T-helper 2 cell treated with Interferon-gamma antibody and Interleukin-4, amounts not matched to agents 5 μg/mL and 100 μg/mL, for 36 hours (primary cell): ENCODE measurements around the gene ZDHHC3.

ENCODE experiments used
- DNase-seq: peaks from one replicate; pipeline ENCODE4 v3.0.0; 2021; ENCODE audit warnings: low spot score
- H3K27ac Mint-ChIP-seq: one replicate; pipeline ENCODE4 v1.8.0; 2021; ENCODE audit warnings: mild to moderate bottlenecking, mixed read lengths
- H3K27me3 Mint-ChIP-seq: one replicate; pipeline ENCODE4 v1.8.0; 2021; ENCODE audit warnings: low read depth, mixed read lengths
- H3K36me3 Mint-ChIP-seq: one replicate; pipeline ENCODE4 v1.8.0; 2021; ENCODE audit warnings: low read depth, mixed read lengths
- H3K4me1 Mint-ChIP-seq: one replicate; pipeline ENCODE4 v1.8.0; 2021; ENCODE audit warnings: low read depth, mixed read lengths
- H3K4me3 Mint-ChIP-seq: one replicate; pipeline ENCODE4 v1.8.0; 2022; ENCODE audit warnings: mild to moderate bottlenecking, moderate library complexity, mixed read lengths
- H3K9me3 Mint-ChIP-seq: one replicate; pipeline ENCODE4 v1.8.0; 2021; ENCODE audit warnings: mixed read lengths

ZDHHC3 gene

GRCh38 chr3:44896440-44896839 is 79.5 kb downstream of the ZDHHC3 start:
- no peaks in the 10 kb centered on the region for H3K9me3 Mint-ChIP-seq
- no peaks in the 10 kb centered on the region for H3K27me3 Mint-ChIP-seq
- DNase-seq, result no peak
- H3K4me1 Mint-ChIP-seq, result peaks cover 2% of the 10 kb centered on the region
- no peak overlapping the region for H3K4me3 Mint-ChIP-seq
- H3K36me3 Mint-ChIP-seq, result no peaks in the 10 kb centered on the region
- no peak overlapping the region for H3K27ac Mint-ChIP-seq

GRCh38 chr3:44894485-44894884 is 81.5 kb downstream of the ZDHHC3 start:
- no peak for DNase-seq
- H3K27me3 Mint-ChIP-seq, result no peaks in the 10 kb centered on the region
- no peak overlapping the region for H3K4me3 Mint-ChIP-seq
- no peak overlapping the region for H3K27ac Mint-ChIP-seq
- H3K36me3 Mint-ChIP-seq, result no peaks in the 10 kb centered on the region
- H3K9me3 Mint-ChIP-seq, result no peaks in the 10 kb centered on the region
- peaks cover 1% of the 10 kb centered on the region for H3K4me1 Mint-ChIP-seq

GRCh38 chr3:44893097-44893496 is 82.9 kb downstream of the ZDHHC3 start:
- Mint-ChIP-seq H3K36me3 (no peaks in the 10 kb centered on the region), H3K9me3 (no peaks in the 10 kb centered on the region), H3K4me1 (peaks cover 1% of the 10 kb centered on the region), H3K27ac (no peak overlapping the region), H3K4me3 (no peak overlapping the region), H3K27me3 (no peaks in the 10 kb centered on the region)
- DNase-seq, result no peak

- Mint-ChIP-seq H3K36me3 (no peaks in the 10 kb centered on the region), H3K4me3 (no peak overlapping the region), H3K27me3 (no peaks in the 10 kb centered on the region), H3K4me1 (peaks cover 1% of the 10 kb centered on the region), H3K27ac (no peak overlapping the region), H3K9me3 (no peaks in the 10 kb centered on the region)
- DNase-seq, result no peak
Measured at GRCh38 chr3:44892689-44893088, 83.3 kb downstream of the ZDHHC3 start.

GRCh38 chr3:44890852-44891251 is 85.1 kb downstream of the ZDHHC3 start:
- H3K36me3 Mint-ChIP-seq, result no peaks in the 10 kb centered on the region
- H3K9me3 Mint-ChIP-seq, result no peaks in the 10 kb centered on the region
- H3K4me1 Mint-ChIP-seq, result peaks cover 1% of the 10 kb centered on the region
- H3K27me3 Mint-ChIP-seq, result no peaks in the 10 kb centered on the region
- no peak for DNase-seq
- no peak overlapping the region for H3K4me3 Mint-ChIP-seq
- H3K27ac Mint-ChIP-seq, result no peak overlapping the region

- Mint-ChIP-seq H3K36me3 (no peaks in the 10 kb centered on the region), H3K9me3 (no peaks in the 10 kb centered on the region), H3K27me3 (no peaks in the 10 kb centered on the region), H3K4me1 (peaks cover 1% of the 10 kb centered on the region), H3K27ac (no peak overlapping the region), H3K4me3 (no peak overlapping the region)
- DNase-seq, result no peak
Measured at GRCh38 chr3:44890258-44890657, 85.7 kb downstream of the ZDHHC3 start.

GRCh38 chr3:44887101-44887500 is 88.9 kb downstream of the ZDHHC3 start:
- H3K27ac Mint-ChIP-seq, result no peak overlapping the region
- no peaks in the 10 kb centered on the region for H3K36me3 Mint-ChIP-seq
- no peak overlapping the region for H3K4me3 Mint-ChIP-seq
- no peaks in the 10 kb centered on the region for H3K27me3 Mint-ChIP-seq
- peaks cover 1% of the 10 kb centered on the region for H3K4me1 Mint-ChIP-seq
- DNase-seq, result no peak
- H3K9me3 Mint-ChIP-seq, result no peaks in the 10 kb centered on the region

- Mint-ChIP-seq H3K27ac (no peak overlapping the region), H3K9me3 (no peaks in the 10 kb centered on the region), H3K36me3 (no peaks in the 10 kb centered on the region), H3K27me3 (no peaks in the 10 kb centered on the region), H3K4me3 (no peak overlapping the region), H3K4me1 (peaks cover 1% of the 10 kb centered on the region)
- DNase-seq, result no peak
Measured at GRCh38 chr3:44886561-44886960, 89.4 kb downstream of the ZDHHC3 start.

GRCh38 chr3:44885618-44886017 is 90.4 kb downstream of the ZDHHC3 start:
- DNase-seq, result no peak
- no peak overlapping the region for H3K4me3 Mint-ChIP-seq
- H3K27me3 Mint-ChIP-seq, result no peaks in the 10 kb centered on the region
- no peak overlapping the region for H3K27ac Mint-ChIP-seq
- no peaks in the 10 kb centered on the region for H3K9me3 Mint-ChIP-seq
- H3K4me1 Mint-ChIP-seq, result no peaks in the 10 kb centered on the region
- H3K36me3 Mint-ChIP-seq, result no peaks in the 10 kb centered on the region

GRCh38 chr3:44883999-44884431 is 92.0 kb downstream of the ZDHHC3 start:
- no peak overlapping the region for H3K27ac Mint-ChIP-seq
- H3K9me3 Mint-ChIP-seq, result no peaks in the 10 kb centered on the region
- H3K27me3 Mint-ChIP-seq, result no peaks in the 10 kb centered on the region
- H3K36me3 Mint-ChIP-seq, result no peaks in the 10 kb centered on the region
- DNase-seq, result no peak
- no peak overlapping the region for H3K4me3 Mint-ChIP-seq
- no peaks in the 10 kb centered on the region for H3K4me1 Mint-ChIP-seq

GRCh38 chr3:44883213-44883955 is 92.6 kb downstream of the ZDHHC3 start:
- DNase-seq, result no peak
- Mint-ChIP-seq H3K4me3 (no peak overlapping the region), H3K4me1 (no peaks in the 10 kb centered on the region), H3K27ac (no peak overlapping the region), H3K9me3 (no peaks in the 10 kb centered on the region), H3K36me3 (no peaks in the 10 kb centered on the region), H3K27me3 (no peaks in the 10 kb centered on the region)

- no peak overlapping the region for H3K27ac Mint-ChIP-seq
Measured at GRCh38 chr3:44880284-44880683, 95.7 kb downstream of the ZDHHC3 start.

GRCh38 chr3:44877333-44877732 is 98.6 kb downstream of the ZDHHC3 start:
- Mint-ChIP-seq H3K27ac (no peak overlapping the region), H3K4me1 (no peaks in the 10 kb centered on the region), H3K36me3 (no peaks in the 10 kb centered on the region), H3K4me3 (no peak overlapping the region), H3K27me3 (no peaks in the 10 kb centered on the region), H3K9me3 (no peaks in the 10 kb centered on the region)
- no peak for DNase-seq

More at GRCh38 chr3:44880284-44880683, 95.7 kb downstream of the ZDHHC3 start:
- no peak for DNase-seq
- Mint-ChIP-seq H3K36me3 (no peaks in the 10 kb centered on the region), H3K4me3 (no peak overlapping the region), H3K27me3 (no peaks in the 10 kb centered on the region), H3K9me3 (no peaks in the 10 kb centered on the region), H3K4me1 (no peaks in the 10 kb centered on the region)

- H3K27me3 Mint-ChIP-seq, result no peaks in the 10 kb centered on the region
- H3K27ac Mint-ChIP-seq, result no peak overlapping the region
- DNase-seq, result no peak
- H3K4me1 Mint-ChIP-seq, result no peaks in the 10 kb centered on the region
- no peak overlapping the region for H3K4me3 Mint-ChIP-seq
- H3K9me3 Mint-ChIP-seq, result no peaks in the 10 kb centered on the region
- H3K36me3 Mint-ChIP-seq, result no peaks in the 10 kb centered on the region
Measured at GRCh38 chr3:44875596-44875995, 100.4 kb downstream of the ZDHHC3 start.
